GM19372 (cell line): ENCODE results near the gene LMF1.
"Not testable (repeated sequence)": the region's sequence is repeated elsewhere in the genome, so short reads cannot be mapped to it uniquely, and the experiment has no call there.

Experiments
- ATAC-seq: cut with Tn5 transposase; IDR thresholded peaks from one replicate; pipeline ENCODE4 v1.9.1; 2021; ENCODE audit warnings: mild to moderate bottlenecking, low read depth, moderate library complexity; ENCODE audit not compliant: unreplicated experiment

The LMF1 gene

DNA sequence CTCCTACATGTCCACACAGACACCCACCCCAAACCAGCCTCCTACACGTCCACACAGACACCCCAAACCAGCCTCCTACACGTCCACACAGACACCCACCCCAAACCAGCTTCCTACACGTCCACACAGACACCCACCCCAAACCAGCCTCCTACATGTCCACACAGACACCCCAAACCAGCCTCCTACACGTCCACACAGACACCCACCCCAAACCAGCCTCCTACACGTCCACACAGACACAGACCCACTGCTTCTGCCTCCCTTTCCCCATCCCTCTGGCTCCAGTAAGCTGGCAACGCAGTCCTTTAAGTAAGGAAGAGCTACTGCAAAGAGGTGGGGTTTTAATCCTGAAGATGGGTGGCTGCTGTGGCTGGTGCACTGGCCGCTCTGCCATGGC, 17.0 kb downstream of the LMF1 start:
- not testable (repeated sequence) for ATAC-seq

- ATAC-seq, result no peak
Observed at GRCh38 chr16:952321-952720, 18.5 kb downstream of the LMF1 start.

DNA sequence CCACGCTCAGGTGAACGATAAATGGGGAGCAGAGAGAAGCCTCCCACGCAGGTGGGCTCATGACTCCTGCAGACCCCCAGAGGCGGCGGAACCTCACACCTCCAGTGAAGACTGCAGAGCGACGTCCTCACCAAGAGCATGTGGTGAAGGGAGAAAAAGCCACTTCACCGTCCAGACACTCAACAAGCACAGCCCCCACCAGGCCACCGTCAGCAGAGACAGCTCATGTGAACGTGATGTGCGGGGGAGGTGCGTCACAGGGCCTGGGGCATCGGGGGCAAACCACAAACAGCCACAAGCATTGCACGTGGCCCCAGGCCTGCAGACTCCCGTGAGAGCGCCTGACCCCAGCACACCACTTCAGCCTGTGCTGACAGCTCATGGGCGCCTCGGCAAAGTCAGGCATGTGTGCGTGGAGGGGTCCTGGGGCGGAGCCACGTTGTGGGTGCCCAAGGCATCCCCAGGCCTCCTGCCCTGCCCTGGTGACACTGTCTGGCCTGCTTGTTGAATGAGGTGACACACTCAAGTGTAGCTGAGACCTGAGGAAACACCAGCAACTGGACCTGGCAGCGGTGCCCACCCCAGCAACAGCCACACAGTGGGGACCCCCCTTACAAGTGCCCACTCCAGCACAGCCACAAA, 19.0 kb downstream of the LMF1 start:
- no peak for ATAC-seq

DNA sequence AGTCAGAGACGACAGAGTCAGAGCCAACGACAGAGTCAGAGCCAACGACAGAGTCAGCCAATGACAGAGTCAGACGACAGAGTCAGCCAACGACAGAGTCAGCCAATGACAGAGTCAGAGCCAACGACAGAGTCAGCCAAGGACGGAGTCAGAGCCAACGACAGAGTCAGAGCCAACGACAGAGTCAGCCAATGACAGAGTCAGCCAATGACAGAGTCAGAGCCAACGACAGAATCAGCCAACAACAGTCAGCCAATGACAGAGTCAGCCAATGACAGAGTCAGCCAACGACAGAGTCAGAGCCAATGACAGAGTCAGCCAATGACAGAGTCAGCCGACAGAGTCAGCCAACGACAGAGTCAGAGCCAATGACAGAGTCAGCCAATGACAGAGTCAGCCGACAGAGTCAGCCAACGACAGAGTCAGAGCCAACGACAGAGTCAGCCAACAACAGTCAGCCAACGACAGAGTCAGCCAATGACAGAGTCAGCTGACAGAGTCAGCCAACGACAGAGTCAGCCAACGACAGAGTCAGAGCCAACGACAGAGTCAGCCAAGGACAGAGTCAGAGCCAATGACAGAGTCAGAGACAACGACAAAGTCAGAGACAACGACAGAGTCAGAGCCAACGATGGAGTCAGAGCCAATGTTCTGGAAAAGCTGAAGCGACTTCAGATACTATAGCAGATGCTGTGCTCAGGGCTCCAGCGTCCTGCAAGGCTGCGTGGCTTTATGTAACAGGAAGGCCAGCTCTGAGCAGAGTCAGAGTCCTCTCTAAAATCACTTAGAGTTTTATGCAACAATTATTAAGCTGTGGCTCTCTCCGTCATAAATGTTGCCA, 19.8 kb downstream of the LMF1 start:
- ATAC-seq, result not testable (repeated sequence)

DNA sequence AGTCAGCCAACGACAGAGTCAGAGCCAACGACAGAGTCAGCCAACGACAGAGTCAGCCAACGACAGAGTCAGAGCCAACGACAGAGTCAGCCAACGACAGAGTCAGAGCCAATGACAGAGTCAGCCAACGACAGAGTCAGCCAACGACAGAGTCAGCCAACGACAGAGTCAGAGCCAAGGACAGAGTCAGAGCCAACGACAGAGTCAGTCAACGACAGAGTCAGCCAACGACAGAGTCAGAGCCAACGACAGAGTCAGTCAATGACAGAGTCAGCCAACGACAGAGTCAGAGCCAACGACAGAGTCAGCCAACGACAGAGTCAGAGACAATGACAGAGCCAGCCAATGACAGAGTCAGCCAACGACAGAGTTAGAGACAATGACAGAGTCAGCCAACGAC, 22.0 kb downstream of the LMF1 start:
- ATAC-seq, result not testable (repeated sequence)

DNA sequence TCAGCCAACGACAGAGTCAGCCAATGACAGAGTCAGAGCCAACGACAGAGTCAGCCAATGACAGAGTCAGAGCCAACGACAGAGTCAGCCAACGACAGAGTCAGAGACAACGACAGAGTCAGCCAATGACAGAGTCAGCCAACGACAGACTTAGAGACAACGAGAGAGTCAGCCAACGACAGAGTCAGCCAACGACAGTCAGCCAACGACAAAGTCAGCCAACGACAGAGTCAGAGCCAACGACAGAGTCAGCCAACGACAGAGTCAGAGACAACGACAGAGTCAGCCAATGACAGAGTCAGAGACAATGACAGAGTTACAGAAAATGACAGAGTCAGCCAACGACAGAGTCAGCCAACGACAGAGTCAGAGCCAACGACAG, 22.9 kb downstream of the LMF1 start:
- not testable (repeated sequence) for ATAC-seq

DNA sequence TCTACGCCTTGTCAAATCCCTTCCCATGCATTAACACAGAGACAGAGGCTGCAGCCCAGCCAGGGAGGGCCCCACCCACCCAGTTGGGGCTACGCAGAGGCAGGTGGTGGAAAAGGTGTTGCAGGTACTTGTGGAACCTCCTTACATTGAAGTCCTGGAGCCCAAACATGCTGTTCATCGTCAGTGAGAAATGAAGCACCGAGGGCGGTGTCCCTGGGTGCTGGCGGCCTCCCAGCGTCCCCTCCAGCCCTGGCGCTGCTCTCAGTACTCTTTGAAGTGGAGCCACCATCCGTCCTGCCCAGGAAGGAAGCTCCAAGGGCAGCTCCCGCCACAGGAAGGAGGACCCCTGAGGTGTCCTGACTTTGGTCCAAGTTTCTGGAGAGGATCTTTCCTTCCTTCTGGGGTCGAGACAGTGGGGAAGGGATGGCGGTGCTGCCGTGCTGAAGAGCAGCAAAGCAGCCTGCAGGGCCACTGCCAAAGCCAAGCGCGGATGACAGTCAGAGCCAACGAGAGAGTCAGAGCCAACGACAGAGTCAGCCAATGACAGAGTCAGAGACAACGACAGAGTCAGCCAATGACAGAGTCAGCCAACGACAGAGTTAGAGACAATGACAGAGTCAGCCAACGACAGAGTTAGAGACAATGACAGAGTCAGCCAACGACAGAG, 23.4 kb downstream of the LMF1 start:
- ATAC-seq, result no peak

DNA sequence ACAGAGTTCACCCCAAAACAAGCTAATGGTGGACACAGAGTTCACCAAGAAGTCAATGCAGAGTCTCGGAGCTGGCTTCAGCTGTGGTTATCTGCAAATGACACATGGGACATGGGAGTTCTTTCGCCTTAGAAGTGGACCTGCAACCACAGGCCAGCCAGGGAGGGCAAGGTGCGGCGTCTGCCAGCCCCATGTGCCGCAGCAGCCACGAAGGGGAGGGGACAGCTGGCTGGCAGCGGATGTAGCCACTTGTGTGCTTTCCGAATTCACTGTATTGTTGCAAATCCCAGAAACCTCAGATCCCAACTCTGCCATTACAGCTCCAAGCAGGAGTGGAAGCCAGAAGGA, 24.8 kb downstream of the LMF1 start:
- no peak for ATAC-seq

DNA sequence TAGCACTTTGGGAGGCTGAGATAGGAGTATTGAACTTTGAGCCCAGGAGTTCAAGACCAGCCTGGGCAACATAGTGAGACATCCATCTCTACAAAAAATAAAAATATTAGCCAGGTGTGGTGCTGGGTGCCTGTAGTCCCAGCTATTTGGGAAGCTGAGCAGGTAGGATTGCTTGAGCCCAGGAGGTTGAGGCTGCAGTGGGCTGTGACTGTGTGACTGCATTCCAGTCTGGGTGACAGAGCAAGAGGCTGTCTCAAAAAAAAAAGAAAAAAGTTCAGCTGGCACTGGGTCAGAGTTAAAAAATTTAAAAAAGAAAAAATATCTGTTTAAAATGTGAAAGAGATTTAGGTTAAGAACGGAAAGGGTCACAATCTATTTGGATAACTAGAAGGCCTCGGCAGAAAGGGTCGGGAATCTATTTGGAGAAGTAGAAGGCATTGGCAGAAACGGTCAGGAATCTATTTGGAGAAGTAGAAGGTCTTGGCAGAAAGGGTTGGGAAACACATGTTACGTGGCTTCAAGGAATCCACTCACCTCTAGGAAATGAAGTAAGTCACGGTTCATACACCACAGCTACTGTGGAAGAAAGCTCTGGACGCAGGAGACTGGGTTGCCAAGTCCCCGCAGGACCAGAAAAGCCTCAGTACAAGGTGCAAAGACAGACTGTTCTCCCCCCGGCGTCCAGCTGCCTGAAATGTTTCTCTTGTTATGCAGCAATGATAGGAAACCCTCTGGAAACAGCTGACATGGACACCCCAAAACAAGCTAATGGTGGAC, 25.3 kb downstream of the LMF1 start:
- no peak for ATAC-seq

- ATAC-seq, result no peak
Observed at GRCh38 chr16:943971-944370, 26.8 kb downstream of the LMF1 start.

DNA sequence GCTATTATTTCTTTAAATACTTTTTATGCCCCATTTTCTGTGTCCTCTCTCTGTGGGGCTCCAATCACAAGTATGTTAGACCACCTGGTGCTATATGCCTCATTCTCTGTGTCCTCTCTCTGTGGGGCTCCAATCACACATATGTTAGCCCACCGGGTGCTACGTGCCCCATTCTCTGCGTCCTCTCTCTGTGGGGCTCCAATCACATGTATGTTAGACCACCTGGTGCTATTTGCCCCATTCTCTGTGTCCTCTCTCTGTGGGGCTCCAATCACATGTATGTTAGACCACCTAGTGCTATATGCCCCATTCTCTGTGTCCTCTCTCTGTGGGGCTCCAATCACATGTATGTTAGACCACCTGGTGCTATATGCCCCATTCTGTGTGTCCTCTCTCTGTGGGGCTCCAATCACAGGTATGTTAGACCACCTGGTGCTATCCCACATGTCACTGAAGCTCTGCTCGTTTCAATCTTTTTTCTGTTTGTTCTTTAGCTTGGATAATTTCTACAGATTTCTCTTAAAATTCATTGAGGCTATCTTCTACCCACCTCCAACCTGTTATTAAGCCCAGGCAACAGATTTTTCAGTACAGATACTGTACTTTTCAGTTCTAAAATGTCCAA, 28.2 kb downstream of the LMF1 start:
- ATAC-seq, result no peak

- ATAC-seq, result no peak
Observed at GRCh38 chr16:939941-940340, 30.8 kb downstream of the LMF1 start.

GRCh38 chr16:939311-939710, 31.5 kb downstream of the LMF1 start:
- no peak for ATAC-seq

GRCh38 chr16:938752-939151, 32.0 kb downstream of the LMF1 start:
- ATAC-seq, result no peak

DNA sequence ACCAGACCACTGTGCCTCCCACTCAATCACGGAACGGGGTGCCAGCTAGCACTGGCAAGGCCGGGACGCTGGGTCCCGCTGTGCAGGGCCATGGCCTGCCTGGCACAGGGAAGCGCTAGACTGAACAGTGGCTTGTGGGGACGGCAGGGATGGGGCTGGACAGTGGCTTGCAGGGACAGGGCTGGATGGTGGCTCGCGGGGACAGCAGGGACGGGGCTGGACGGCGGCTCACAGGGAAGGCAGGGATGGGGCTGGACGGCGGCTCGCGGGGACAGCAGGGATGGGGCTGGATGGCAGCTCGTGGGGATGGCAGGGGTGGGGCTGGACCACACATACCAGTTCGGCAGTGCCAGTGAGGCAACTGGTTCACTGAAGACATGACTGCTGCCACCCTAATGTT, 32.6 kb downstream of the LMF1 start:
- ATAC-seq, result no peak

DNA sequence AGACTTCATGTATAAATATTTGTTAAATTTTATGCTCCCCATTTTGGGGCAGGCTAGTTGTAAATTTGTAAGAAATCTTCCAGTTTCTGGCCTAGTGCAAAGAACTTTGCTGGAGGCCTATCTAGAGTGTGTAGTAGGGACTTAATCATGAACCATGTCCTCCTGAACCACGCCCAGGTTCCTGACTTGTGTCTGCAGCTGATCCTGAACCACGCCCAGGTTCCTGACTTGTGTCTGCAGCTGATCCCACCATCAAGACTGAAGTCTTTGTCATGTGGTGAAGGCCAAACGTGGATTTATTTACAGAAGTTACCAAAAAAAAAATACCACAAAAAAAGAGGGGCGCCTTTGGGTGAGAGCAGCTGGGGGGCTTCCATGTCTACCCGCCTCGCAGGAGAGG, 33.1 kb downstream of the LMF1 start:
- ATAC-seq, result no peak

DNA sequence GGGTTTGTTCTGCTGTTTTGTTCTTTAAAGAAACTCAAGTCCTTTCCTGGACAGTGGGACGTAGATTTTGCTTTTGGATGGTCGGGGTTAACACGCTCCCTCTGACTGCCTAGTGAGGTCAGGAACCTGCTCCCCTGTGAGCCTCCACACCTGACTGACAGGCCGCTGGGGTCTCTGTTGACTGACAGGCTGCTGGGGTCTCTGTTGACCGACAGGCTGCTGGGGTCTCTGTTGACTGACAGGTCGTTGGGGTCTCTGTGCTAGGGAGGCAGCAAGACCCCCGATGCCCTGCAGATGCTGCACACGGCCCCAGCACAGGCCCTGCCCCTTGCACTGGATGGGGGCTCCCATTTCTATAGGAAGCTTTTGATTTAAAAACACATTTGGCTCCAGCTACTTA, 33.5 kb downstream of the LMF1 start:
- ATAC-seq, result no peak

GRCh38 chr16:935684-936083, 35.1 kb downstream of the LMF1 start:
- no peak for ATAC-seq

- no peak for ATAC-seq
Observed at GRCh38 chr16:934178-934577, 36.6 kb downstream of the LMF1 start.

DNA sequence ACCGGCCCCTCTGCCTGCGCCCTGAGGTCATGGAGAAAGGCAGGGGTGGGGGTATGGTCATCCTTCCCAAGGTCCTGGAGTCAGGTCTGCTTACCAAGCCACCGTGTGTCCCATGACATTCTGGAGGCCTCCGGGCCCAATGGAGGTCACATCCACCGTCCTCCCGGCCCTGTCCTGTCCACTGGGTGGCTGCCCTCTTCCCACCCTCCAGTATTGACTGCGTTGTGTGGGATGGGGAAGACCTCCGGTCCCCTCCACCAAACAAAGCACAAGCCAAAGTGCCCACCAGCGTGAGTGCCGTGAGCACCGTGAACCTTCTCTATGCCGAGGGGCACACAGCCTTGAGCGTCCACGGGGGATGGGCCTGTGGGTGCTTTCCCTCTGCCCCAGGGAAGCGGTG, 37.2 kb downstream of the LMF1 start:
- no peak for ATAC-seq
